Endothelial cell of umbilical vein (primary cell): Measurements from ENCODE around the gene DOCK1. TPM values are rescaled to one million over a fixed set of nuclear protein-coding genes. Genes with fewer than 3 reads are reported as not detected.

Experiments
- BruUV-seq: library from RNA; stranded (reverse); fragments of 400-500 nt; replicated peaks from 2 replicates; lab custom pipeline; 2021; lab: Mats Ljungman, UMichigan
- CTCF ChIA-PET: fragments of 300-600, 350-600 bp; sonication (Branson Sonifier 250); formaldehyde crosslinking; loops from one replicate; lab custom pipeline; 2021; ENCODE audit warnings: antibody characterized with exemption, inconsistent platforms; lab: Charles Lee
- POLR2A ChIA-PET: fragments of 300-600, 350-600 bp; sonication (Branson Sonifier 250); formaldehyde crosslinking; loops from one replicate; lab custom pipeline; 2021; ENCODE audit warnings: antibody characterized with exemption, inconsistent platforms; lab: Charles Lee
- DNase-seq: peaks from one replicate; pipeline ENCODE4 v3.0.0-alpha.2; 2011; ENCODE audit warnings: low read depth, low spot score
- FAIRE-seq: peaks from 2 replicates; lab custom pipeline; 2011; peaks lifted over from hg19 to GRCh38; lab: Jason Lieb, UNC
- H2AFZ ChIP-seq: 2 replicates; pipeline ENCODE4 v1.6.0; 2012; ENCODE audit warnings: low read depth, low read length, control low read depth, inconsistent platforms
- H3K27ac ChIP-seq: 2 replicates; pipeline ENCODE4 v1.5.1; 2011; ENCODE audit warnings: low read depth, mild to moderate bottlenecking, control low read depth, low read length, moderate library complexity; ENCODE audit not compliant: insufficient read depth
- H3K27me3 ChIP-seq, 2 experiments: 2 replicates each; pipeline versions ENCODE4 v1.6.0 to v1.6.1; 2011; ENCODE audit warnings: low read length in 2 of 2, mixed read lengths in 1 of 2; ENCODE audit not compliant: control insufficient read depth in 2 of 2, insufficient read depth in 2 of 2
- H3K36me3 ChIP-seq, 2 experiments: 2 replicates in 1 of 2; 3 replicates in 1 of 2; pipeline ENCODE4 v1.5.1; 2011; ENCODE audit warnings: low read length in 2 of 2, mild to moderate bottlenecking in 1 of 2, moderate library complexity in 1 of 2; ENCODE audit not compliant: control insufficient read depth in 2 of 2, insufficient read depth in 2 of 2; ENCODE audit errors: extremely low read depth in 1 of 2
- H3K4me1 ChIP-seq: 3 replicates; pipeline ENCODE4 v1.5.1; 2011; ENCODE audit warnings: mild to moderate bottlenecking, low read length; ENCODE audit not compliant: control insufficient read depth, insufficient read depth; ENCODE audit errors: extremely low read depth
- H3K4me2 ChIP-seq: 2 replicates; pipeline ENCODE4 v1.6.1; 2011; ENCODE audit warnings: low read length, control low read depth, mixed read lengths; ENCODE audit not compliant: insufficient read depth
- H3K4me3 ChIP-seq, 3 experiments: fragments of 200-600 bp in 1 of 3; sonication (generic), shearing (Covaris generic) in 1 of 3; replicated peaks in 1 of 3; 2 replicates each; pipeline ENCODE4 v1.5.1; 2011 to 2016; ENCODE audit warnings: control low read depth in 3 of 3, low read length in 3 of 3, mild to moderate bottlenecking in 2 of 3, inconsistent platforms in 1 of 3, low read depth in 1 of 3, moderate library complexity in 1 of 3; ENCODE audit not compliant: insufficient read depth in 1 of 3
- H3K79me2 ChIP-seq: 2 replicates; pipeline ENCODE4 v1.6.0; 2012; ENCODE audit warnings: low read length, inconsistent platforms; ENCODE audit not compliant: control insufficient read depth, insufficient read depth
- H3K9ac ChIP-seq: replicated peaks from 2 replicates; pipeline ENCODE3; 2011; ENCODE audit warnings: low read length, control low read depth; ENCODE audit not compliant: insufficient read depth; ENCODE audit errors: extremely low read depth
- H3K9me1 ChIP-seq: replicated peaks from 3 replicates; pipeline ENCODE4 v1.6.0; 2011; ENCODE audit warnings: mild to moderate bottlenecking, low read length; ENCODE audit not compliant: control insufficient read depth, insufficient read depth; ENCODE audit errors: extremely low read depth
- H3K9me3 ChIP-seq: replicated peaks from 2 replicates; pipeline ENCODE4 v1.5.1; 2012; ENCODE audit warnings: low read length, inconsistent platforms; ENCODE audit not compliant: control insufficient read depth, insufficient read depth
- H4K20me1 ChIP-seq: replicated peaks from 2 replicates; pipeline ENCODE3; 2011; ENCODE audit warnings: mild to moderate bottlenecking, low read length; ENCODE audit not compliant: control insufficient read depth, insufficient read depth; ENCODE audit errors: extremely low read depth
- EZH2 ChIP-seq: IDR thresholded peaks from 2 replicates; pipeline ENCODE4 v1.6.1; 2012; ENCODE audit warnings: borderline replicate concordance, low read depth, mild to moderate bottlenecking, moderate library complexity, low read length, inconsistent platforms; ENCODE audit not compliant: severe bottlenecking
- FOS ChIP-seq: IDR thresholded peaks from 2 replicates; pipeline ENCODE4 v1.6.1; 2011; ENCODE audit warnings: mild to moderate bottlenecking, low read length, moderate library complexity, borderline replicate concordance; ENCODE audit not compliant: insufficient read depth
- GATA2 ChIP-seq: IDR thresholded peaks from 2 replicates; pipeline ENCODE4 v1.7.0; 2011; ENCODE audit warnings: low read depth, mild to moderate bottlenecking, moderate library complexity, mixed read lengths, low read length; ENCODE audit not compliant: insufficient read length, insufficient read depth
- JUN ChIP-seq: IDR thresholded peaks from 2 replicates; pipeline ENCODE4 v1.6.1; 2011; ENCODE audit warnings: borderline replicate concordance, low read depth; ENCODE audit not compliant: insufficient read length, insufficient read depth
- MYC ChIP-seq: IDR thresholded peaks from one replicate; pipeline ENCODE4 v1.6.1; 2011; ENCODE audit warnings: mild to moderate bottlenecking, low read depth, low read length
- POLR2A ChIP-seq: IDR thresholded peaks from 2 replicates; pipeline ENCODE4 v1.6.1; 2012; ENCODE audit warnings: low read depth, mild to moderate bottlenecking, control low read depth, low read length
- POLR2AphosphoS5 ChIP-seq: IDR thresholded peaks from 2 replicates; pipeline ENCODE4 v1.6.1; 2012; ENCODE audit warnings: low read depth, mild to moderate bottlenecking, control low read depth, low read length, moderate library complexity; ENCODE audit not compliant: insufficient read depth
- dilution Hi-C: fragments of 300-500 bp; cut with MboI; formaldehyde crosslinking; loops from one replicate; pipeline ENCODE4 v1.15.0; 2019; ENCODE audit warnings: low sequenced_read_pairs; ENCODE audit not compliant: extremely low pct_ligation_motif_present
- intact Hi-C: fragments of 100-400 bp; cut with micrococcal nuclease; formaldehyde crosslinking; loops from one replicate; pipeline ENCODE4 v1.10.0; 2022
- polyA plus RNA-seq, 4 experiments: library from polyadenylated mRNA; depleted of rRNA in 3 of 4; stranded (reverse) in 3 of 4; unstranded in 1 of 4; fragments of >200 nt; gene quantifications; 2 replicates each; pipeline versions ENCODE4 v1.2.1 to v1.2.3, GENCODE V29; 2011 to 2012; ENCODE audit warnings: missing spikeins in 1 of 4
- total RNA-seq: library from RNA; stranded (reverse); gene quantifications from 2 replicates; pipeline ENCODE4 v1.2.3, GENCODE V29; 2021
- TF ChIP-seq, protein P1 (sequence below), 2 donors: IDR thresholded peaks; 1 replicate in 1 of 2; 2 replicates in 1 of 2; pipeline ENCODE4 v1.5.1; 2011; ENCODE audit warnings: low read length in 2 of 2, mild to moderate bottlenecking in 2 of 2, moderate library complexity in 2 of 2, control low read depth in 1 of 2, inconsistent platforms in 1 of 2, low read depth in 1 of 2; ENCODE audit not compliant: insufficient read depth in 1 of 2; ENCODE audit errors: extremely low read depth in 1 of 2
- TF ChIP-seq, protein P2 (sequence below): IDR thresholded peaks from 2 replicates; pipeline ENCODE4 v1.6.1; 2011; ENCODE audit not compliant: insufficient read depth, insufficient read length

DOCK1 gene
- total and polyA plus RNA-seq, 2 donors (not counting 3 experiments of a cell fraction or from before 2014, with no cell fraction given) = 22.5 to 83.1 TPM

DNA sequence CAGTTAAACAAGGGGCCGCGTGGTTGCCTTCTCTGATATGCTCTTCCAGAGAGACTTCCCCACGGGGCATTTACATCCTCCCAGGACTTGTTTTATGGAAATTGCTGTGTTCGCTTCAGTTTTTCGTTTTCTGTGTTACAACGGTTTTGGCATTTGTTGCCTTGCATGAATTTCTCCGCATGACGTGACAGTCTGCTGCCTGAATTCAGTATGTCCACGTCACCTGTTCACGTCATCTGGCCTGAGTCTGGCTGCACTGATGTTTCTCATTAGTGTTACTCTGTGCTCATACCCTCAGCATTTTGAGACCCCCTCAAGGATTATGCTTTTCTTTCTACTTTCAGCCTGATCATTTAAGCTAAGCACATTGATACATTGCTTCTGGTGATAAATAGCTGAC lies 340.2 kb downstream of the DOCK1 start:
- CTCF ChIA-PET = interaction anchor here (1.2 kb wide), 1 partner anchor 12 kb away, joined by 3 read pairs; no protein-coding TSS in a partner anchor
- no TSS peak for BruUV-seq
- TF ChIP-seq MYC (no peak), FOS (no peak), GATA2 (no peak), POLR2A (no peak), JUN (no peak), POLR2AphosphoS5 (no peak), EZH2 (no peak)
- TF ChIP-seq, protein P1, sequence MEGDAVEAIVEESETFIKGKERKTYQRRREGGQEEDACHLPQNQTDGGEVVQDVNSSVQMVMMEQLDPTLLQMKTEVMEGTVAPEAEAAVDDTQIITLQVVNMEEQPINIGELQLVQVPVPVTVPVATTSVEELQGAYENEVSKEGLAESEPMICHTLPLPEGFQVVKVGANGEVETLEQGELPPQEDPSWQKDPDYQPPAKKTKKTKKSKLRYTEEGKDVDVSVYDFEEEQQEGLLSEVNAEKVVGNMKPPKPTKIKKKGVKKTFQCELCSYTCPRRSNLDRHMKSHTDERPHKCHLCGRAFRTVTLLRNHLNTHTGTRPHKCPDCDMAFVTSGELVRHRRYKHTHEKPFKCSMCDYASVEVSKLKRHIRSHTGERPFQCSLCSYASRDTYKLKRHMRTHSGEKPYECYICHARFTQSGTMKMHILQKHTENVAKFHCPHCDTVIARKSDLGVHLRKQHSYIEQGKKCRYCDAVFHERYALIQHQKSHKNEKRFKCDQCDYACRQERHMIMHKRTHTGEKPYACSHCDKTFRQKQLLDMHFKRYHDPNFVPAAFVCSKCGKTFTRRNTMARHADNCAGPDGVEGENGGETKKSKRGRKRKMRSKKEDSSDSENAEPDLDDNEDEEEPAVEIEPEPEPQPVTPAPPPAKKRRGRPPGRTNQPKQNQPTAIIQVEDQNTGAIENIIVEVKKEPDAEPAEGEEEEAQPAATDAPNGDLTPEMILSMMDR (IDR thresholded peaks at IDR 0.05; ENCODE audit: extremely low read depth in 1 of 2, insufficient read depth in 1 of 2, low read depth in 1 of 2, low read length in 2 of 2) = no peak
- TF ChIP-seq, protein P2, sequence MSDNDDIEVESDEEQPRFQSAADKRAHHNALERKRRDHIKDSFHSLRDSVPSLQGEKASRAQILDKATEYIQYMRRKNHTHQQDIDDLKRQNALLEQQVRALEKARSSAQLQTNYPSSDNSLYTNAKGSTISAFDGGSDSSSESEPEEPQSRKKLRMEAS = no peak

More for the DNA sequence above, 340.2 kb downstream of the DOCK1 start:
- no peak overlapping the region for H3K27ac ChIP-seq
- H3K36me3 ChIP-seq = peaks cover 2 to 7% of the 10 kb centered on the region in 2 experiments
- H4K20me1 ChIP-seq = no peaks in the 10 kb centered on the region
- H3K9me3 ChIP-seq = no peaks in the 10 kb centered on the region
- FAIRE-seq (no peak), DNase-seq (no peak)
- dilution Hi-C loops = no loop called here
- H2AFZ ChIP-seq = no peak overlapping the region
- no peaks in the 10 kb centered on the region for H3K9me1 ChIP-seq
- POLR2A ChIA-PET = no interaction called here
- no peaks in the 10 kb centered on the region for H3K27me3 ChIP-seq
- no peaks in the 10 kb centered on the region for H3K4me1 ChIP-seq
- intact Hi-C loops = loop anchor here (10.0 kb wide), 1 partner anchor 609 kb away; no protein-coding TSS in a partner anchor
- no peaks in the 10 kb centered on the region for H3K79me2 ChIP-seq
- no peak overlapping the region for H3K9ac ChIP-seq
- H3K4me3 ChIP-seq = no peak overlapping the region
- no peak overlapping the region for H3K4me2 ChIP-seq
